ENCODE data around the gene UPK1B.

The UPK1B gene

GRCh38 chr3:119211803-119212202 is 38.4 kb downstream of the UPK1B start:
- POLR2A ChIA-PET: no interaction called here
- DNase-seq (ENCODE audit: extremely low spot score): no peak
- CTCF ChIA-PET: no interaction called here
- TF ChIP-seq HDGF (IDR thresholded peaks at IDR 0.05; ENCODE audit: borderline replicate concordance): no peak
- TF ChIP-seq LEF1 (IDR thresholded peaks at IDR 0.05; ENCODE audit: borderline replicate concordance): no peak
- TF ChIP-seq TARDBP (IDR thresholded peaks at IDR 0.05): no peak
- TF ChIP-seq ARNT (IDR thresholded peaks at IDR 0.05): no peak
- no peak for TF ChIP-seq L3MBTL2 (conservative IDR thresholded peaks at IDR 0.05)
- no peak for TF ChIP-seq CTBP1 (IDR thresholded peaks at IDR 0.05; ENCODE audit: borderline replicate concordance)
- no peak for TF ChIP-seq NFRKB (IDR thresholded peaks at IDR 0.05)
- no peak for TF ChIP-seq BHLHE40 (IDR thresholded peaks at IDR 0.05; ENCODE audit: borderline replicate concordance)
- TF ChIP-seq PKNOX1 (IDR thresholded peaks at IDR 0.05): no peak
- TF ChIP-seq FOXM1 (IDR thresholded peaks at IDR 0.05; ENCODE audit: borderline replicate concordance): no peak
- TF ChIP-seq SP1 (IDR thresholded peaks at IDR 0.05): no peak
- no peak for TF ChIP-seq SUZ12 (IDR thresholded peaks at IDR 0.05)
- TF ChIP-seq FOXK2 (IDR thresholded peaks at IDR 0.05): no peak
- no peak for TF ChIP-seq ZNF384 (IDR thresholded peaks at IDR 0.05)
- no peak for TF ChIP-seq FOXA1 (IDR thresholded peaks at IDR 0.05)
- no peak for TF ChIP-seq ELF4 (IDR thresholded peaks at IDR 0.05)

GRCh38 chr3:119219069-119219468 is 45.7 kb downstream of the UPK1B start:
- POLR2A ChIA-PET: no interaction called here
- CTCF ChIA-PET: interaction anchor here (1.1 kb wide), 1 partner anchor 9 kb away, joined by 4 read pairs; no protein-coding TSS in a partner anchor
- no peak for DNase-seq (ENCODE audit: extremely low spot score)
- TF ChIP-seq ELF4 (IDR thresholded peaks at IDR 0.05) (no peak), PKNOX1 (IDR thresholded peaks at IDR 0.05) (no peak), CTBP1 (IDR thresholded peaks at IDR 0.05; ENCODE audit: borderline replicate concordance) (no peak), NFRKB (IDR thresholded peaks at IDR 0.05) (no peak), TARDBP (IDR thresholded peaks at IDR 0.05) (no peak), BHLHE40 (IDR thresholded peaks at IDR 0.05; ENCODE audit: borderline replicate concordance) (no peak), ZNF384 (IDR thresholded peaks at IDR 0.05) (no peak), FOXA1 (IDR thresholded peaks at IDR 0.05) (no peak), FOXK2 (IDR thresholded peaks at IDR 0.05) (no peak), L3MBTL2 (conservative IDR thresholded peaks at IDR 0.05) (no peak), HDGF (IDR thresholded peaks at IDR 0.05; ENCODE audit: borderline replicate concordance) (no peak), FOXM1 (IDR thresholded peaks at IDR 0.05; ENCODE audit: borderline replicate concordance) (no peak)

DNA sequence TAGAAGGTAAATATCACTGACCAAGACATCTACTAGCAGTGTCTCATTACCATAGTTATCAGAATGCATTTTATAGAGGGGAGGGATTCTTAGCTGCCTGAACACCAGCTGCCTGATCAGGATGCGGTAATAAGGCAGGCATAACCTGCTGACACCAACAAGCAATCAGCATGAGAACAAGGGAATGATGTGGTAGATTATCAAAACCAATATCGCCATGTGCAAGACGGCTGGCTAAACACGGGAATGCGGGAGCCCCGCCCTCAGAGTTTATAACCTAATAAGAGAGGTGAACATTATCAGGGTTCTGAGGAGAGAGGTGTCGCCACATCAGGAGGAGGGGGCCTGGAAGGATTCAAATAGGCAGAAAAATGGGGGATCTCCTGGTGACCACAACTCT is 46.8 kb downstream of the UPK1B start:
- ChIA-PET CTCF (interaction anchor here (1.1 kb wide), 1 partner anchor 10 kb away, joined by 4 read pairs; no protein-coding TSS in a partner anchor), POLR2A (no interaction called here)
- TF ChIP-seq FOXM1 (IDR thresholded peaks at IDR 0.05; ENCODE audit: borderline replicate concordance) (no peak), LEF1 (IDR thresholded peaks at IDR 0.05; ENCODE audit: borderline replicate concordance) (no peak), FOXA1 (IDR thresholded peaks at IDR 0.05) (no peak), CTBP1 (IDR thresholded peaks at IDR 0.05; ENCODE audit: borderline replicate concordance) (no peak), BHLHE40 (IDR thresholded peaks at IDR 0.05; ENCODE audit: borderline replicate concordance) (no peak), NFRKB (IDR thresholded peaks at IDR 0.05) (no peak), HDGF (IDR thresholded peaks at IDR 0.05; ENCODE audit: borderline replicate concordance) (no peak), PKNOX1 (IDR thresholded peaks at IDR 0.05) (no peak), FOXK2 (IDR thresholded peaks at IDR 0.05) (no peak), TARDBP (IDR thresholded peaks at IDR 0.05) (no peak), ELF4 (IDR thresholded peaks at IDR 0.05) (no peak), SUZ12 (IDR thresholded peaks at IDR 0.05) (no peak), SP1 (IDR thresholded peaks at IDR 0.05) (no peak), ARNT (IDR thresholded peaks at IDR 0.05) (no peak), ZNF384 (IDR thresholded peaks at IDR 0.05) (no peak), L3MBTL2 (conservative IDR thresholded peaks at IDR 0.05) (no peak)

DNA sequence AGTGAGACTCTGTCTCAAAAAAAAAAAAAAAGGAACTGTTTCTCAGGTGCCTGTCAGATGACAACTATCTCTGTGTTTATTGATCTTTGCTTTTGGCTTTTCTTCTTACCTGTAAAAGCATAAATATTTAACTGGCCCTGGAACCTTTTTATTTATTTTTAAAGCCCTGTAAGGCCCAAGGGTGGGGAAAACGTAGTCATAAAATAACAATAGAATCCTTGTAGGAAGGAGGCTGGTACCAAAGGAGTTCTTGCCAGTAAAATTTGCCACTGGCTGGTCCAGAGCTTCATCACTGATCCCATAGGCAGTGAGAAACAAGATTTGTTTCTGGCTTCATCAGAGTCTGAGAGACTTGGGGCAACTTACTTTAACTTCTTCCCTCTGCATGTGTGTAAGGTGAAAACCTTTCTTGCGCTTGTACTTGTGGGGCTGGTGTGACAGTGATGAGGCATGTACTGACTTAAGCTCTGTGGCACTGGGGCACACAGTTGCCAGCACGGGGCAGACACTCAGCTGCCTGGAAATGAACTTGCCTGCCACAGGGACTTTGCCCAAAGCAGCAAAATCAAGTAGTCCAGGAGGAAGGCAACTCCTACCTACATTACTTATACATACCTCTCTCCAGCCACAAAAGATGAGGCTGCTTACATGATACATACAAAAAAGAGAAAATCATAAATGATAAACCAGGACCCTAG is 47.7 kb downstream of the UPK1B start:
- POLR2A ChIA-PET: interaction anchor here (1.3 kb wide), 1 partner anchor 20 kb away, joined by 3 read pairs; the partner anchor contains the start of gene B4GALT4

More for the DNA sequence above, 46.8 kb downstream of the UPK1B start:
- no peak for DNase-seq (ENCODE audit: extremely low spot score)

DNA sequence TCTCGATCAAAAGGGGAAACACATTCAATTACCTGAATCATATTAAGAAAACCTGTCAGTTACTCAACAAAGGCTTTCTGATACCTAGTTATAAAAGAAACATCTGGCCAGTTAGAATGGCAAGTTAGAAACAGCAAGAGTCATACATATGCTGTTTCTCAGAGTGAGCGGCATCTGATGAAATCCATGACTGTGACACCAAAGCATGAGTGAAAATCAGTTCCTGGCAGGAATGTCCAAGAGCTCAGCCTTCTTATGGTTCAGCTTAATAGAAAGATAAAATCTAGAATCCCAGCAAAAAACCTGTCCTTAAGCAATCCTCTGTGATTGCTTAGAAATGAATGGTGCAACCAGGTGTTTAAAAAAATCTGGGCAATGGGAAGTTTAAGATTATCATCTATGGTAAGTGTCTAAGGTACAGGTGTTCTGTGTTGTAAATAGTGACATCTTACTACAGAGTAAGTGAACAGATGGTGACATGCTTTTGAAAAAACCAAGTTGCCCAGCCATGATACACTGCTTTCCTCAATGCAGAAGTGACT is 48.5 kb downstream of the UPK1B start:
- TF ChIP-seq BHLHE40 (IDR thresholded peaks at IDR 0.05; ENCODE audit: borderline replicate concordance) (no peak), ZNF384 (IDR thresholded peaks at IDR 0.05) (no peak), HDGF (IDR thresholded peaks at IDR 0.05; ENCODE audit: borderline replicate concordance) (no peak), PKNOX1 (IDR thresholded peaks at IDR 0.05) (no peak), NFRKB (IDR thresholded peaks at IDR 0.05) (no peak), SP1 (IDR thresholded peaks at IDR 0.05) (no peak), FOXM1 (IDR thresholded peaks at IDR 0.05; ENCODE audit: borderline replicate concordance) (no peak), ELF4 (IDR thresholded peaks at IDR 0.05) (no peak), SUZ12 (IDR thresholded peaks at IDR 0.05) (no peak), FOXK2 (IDR thresholded peaks at IDR 0.05) (no peak), L3MBTL2 (conservative IDR thresholded peaks at IDR 0.05) (no peak), LEF1 (IDR thresholded peaks at IDR 0.05; ENCODE audit: borderline replicate concordance) (no peak)
- no peak for DNase-seq (ENCODE audit: extremely low spot score)
- ChIA-PET CTCF (no interaction called here), POLR2A (interaction anchor here (1.3 kb wide), 1 partner anchor 19 kb away, joined by 3 read pairs; the partner anchor contains the start of gene B4GALT4)

More for the DNA sequence above, 47.7 kb downstream of the UPK1B start:
- TF ChIP-seq L3MBTL2 (conservative IDR thresholded peaks at IDR 0.05): no peak
- no peak for TF ChIP-seq CTBP1 (IDR thresholded peaks at IDR 0.05; ENCODE audit: borderline replicate concordance)
- DNase-seq (ENCODE audit: extremely low spot score): no peak
- CTCF ChIA-PET: no interaction called here
